Chondrocyte (in vitro differentiated cells): Measurements from ENCODE around the gene KIAA1549. TPM values are rescaled to one million over a fixed set of nuclear protein-coding genes. Genes with fewer than 3 reads are reported as not detected.

Experiments
- DNase-seq: peaks from one replicate; pipeline ENCODE4 v3.0.0; 2021; ENCODE audit warnings: mixed read lengths, low spot score
- H3K27ac Mint-ChIP-seq: one replicate; pipeline ENCODE4 v1.8.0; 2021; ENCODE audit warnings: mild to moderate bottlenecking, moderate library complexity, mixed read lengths; ENCODE audit not compliant: unreplicated experiment
- H3K27me3 Mint-ChIP-seq: 2 replicates; pipeline ENCODE4 v1.8.0; 2021; ENCODE audit warnings: low read depth, mixed read lengths
- H3K36me3 Mint-ChIP-seq: 2 replicates; pipeline ENCODE4 v1.8.0; 2021; ENCODE audit warnings: low read depth, mixed read lengths
- H3K4me1 Mint-ChIP-seq: 2 replicates; pipeline ENCODE4 v1.8.0; 2021; ENCODE audit warnings: low read depth, mild to moderate bottlenecking, mixed read lengths
- H3K4me3 Mint-ChIP-seq: one replicate; pipeline ENCODE4 v1.8.0; 2021; ENCODE audit warnings: mild to moderate bottlenecking, moderate library complexity, mixed read lengths; ENCODE audit not compliant: unreplicated experiment
- H3K9me3 Mint-ChIP-seq: 2 replicates; pipeline ENCODE4 v1.8.0; 2021; ENCODE audit warnings: low read depth, mixed read lengths
- total RNA-seq: library from RNA; stranded (reverse); gene quantifications from 3 replicates; pipeline ENCODE4 v1.2.1, GENCODE V29; 2021
- TF ChIP-seq, protein P1 (sequence below): fragments of 200-600 bp; sonication (generic); IDR thresholded peaks from 2 replicates; pipeline ENCODE4 v1.5.0; 2021; ENCODE audit warnings: antibody characterized with exemption, mild to moderate bottlenecking, moderate library complexity

KIAA1549 gene
- total RNA-seq, 1 donor from 2014 or later = 9.2 TPM

DNA sequence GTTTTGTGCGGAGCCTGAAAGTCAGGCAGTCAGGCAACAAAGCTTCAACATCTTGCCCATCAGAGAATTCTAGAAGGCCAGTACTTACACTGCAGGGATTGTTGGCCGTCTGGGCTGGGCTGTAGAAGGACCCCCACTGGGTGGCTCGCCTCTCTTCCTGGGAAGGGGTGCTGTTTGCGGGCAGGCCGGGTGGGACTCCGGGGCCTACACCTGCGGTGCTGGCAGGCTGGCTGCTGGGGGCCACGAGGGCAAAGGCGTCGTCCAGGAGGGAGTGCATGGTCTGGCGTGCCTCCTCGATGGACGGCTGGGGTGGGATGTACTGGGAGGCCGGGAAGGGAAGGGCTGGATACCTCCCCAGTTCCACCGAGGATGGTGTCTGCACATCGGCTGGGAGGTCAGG is 120.1 kb downstream of the KIAA1549 start:
- DNase-seq = no peak
- TF ChIP-seq, protein P1, sequence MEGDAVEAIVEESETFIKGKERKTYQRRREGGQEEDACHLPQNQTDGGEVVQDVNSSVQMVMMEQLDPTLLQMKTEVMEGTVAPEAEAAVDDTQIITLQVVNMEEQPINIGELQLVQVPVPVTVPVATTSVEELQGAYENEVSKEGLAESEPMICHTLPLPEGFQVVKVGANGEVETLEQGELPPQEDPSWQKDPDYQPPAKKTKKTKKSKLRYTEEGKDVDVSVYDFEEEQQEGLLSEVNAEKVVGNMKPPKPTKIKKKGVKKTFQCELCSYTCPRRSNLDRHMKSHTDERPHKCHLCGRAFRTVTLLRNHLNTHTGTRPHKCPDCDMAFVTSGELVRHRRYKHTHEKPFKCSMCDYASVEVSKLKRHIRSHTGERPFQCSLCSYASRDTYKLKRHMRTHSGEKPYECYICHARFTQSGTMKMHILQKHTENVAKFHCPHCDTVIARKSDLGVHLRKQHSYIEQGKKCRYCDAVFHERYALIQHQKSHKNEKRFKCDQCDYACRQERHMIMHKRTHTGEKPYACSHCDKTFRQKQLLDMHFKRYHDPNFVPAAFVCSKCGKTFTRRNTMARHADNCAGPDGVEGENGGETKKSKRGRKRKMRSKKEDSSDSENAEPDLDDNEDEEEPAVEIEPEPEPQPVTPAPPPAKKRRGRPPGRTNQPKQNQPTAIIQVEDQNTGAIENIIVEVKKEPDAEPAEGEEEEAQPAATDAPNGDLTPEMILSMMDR = no peak
- Mint-ChIP-seq H3K36me3 (peaks cover 32% of the 10 kb centered on the region), H3K27me3 (no peaks in the 10 kb centered on the region), H3K4me1 (peaks cover 22% of the 10 kb centered on the region), H3K27ac (no peak overlapping the region), H3K9me3 (peaks cover 20% of the 10 kb centered on the region), H3K4me3 (no peak overlapping the region)

DNA sequence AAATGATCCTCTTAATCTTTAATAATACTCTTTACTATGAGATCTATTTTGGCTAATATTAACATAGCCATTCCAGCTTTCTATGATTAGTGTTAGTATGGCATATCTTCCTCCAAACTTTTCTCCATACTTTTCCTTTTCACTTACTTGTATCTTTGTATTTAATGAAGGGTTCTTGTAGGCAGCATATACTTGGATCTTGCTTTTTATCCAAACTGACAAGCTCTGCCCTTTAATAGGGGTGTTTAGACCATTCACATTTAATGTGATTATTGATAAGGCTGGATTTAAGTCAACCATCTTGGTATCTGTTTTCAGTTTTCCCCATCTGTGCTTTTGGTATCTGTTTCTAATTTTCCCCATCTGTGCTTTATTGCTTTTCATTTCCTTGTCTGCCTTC is 123.5 kb downstream of the KIAA1549 start:
- H3K36me3 Mint-ChIP-seq = peaks cover 36% of the 10 kb centered on the region
- TF ChIP-seq, protein P1 = no peak
- H3K27me3 Mint-ChIP-seq = no peaks in the 10 kb centered on the region
- no peaks in the 10 kb centered on the region for H3K4me1 Mint-ChIP-seq
- H3K9me3 Mint-ChIP-seq = peaks cover 20% of the 10 kb centered on the region
- no peak overlapping the region for H3K27ac Mint-ChIP-seq
- DNase-seq = no peak
- H3K4me3 Mint-ChIP-seq = no peak overlapping the region

DNA sequence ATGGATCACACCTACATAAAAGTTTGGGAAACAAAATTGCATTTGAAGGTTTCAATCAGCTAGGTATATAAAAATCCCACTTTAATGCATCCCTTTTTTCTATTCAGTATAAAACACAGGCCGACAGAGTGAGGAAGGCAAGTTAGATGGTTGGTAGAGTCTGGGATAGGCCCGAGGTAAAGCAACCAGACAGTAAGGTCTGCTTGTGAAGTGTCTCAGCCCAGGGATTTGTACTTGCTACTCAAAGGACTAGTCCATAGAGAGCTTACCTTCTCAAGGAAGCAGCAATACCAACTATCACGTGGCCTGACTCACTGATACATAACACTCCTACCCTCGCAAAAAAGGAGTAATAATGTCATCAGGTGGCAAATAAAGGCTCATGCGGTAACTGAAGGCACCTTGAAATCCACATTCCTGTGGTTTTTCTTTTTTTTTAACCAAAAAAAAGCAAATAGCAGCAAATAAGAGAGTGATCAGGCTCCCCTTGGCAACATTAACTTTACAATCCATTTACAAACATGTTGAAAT is 127.0 kb downstream of the KIAA1549 start:
- peaks cover 26% of the 10 kb centered on the region for H3K9me3 Mint-ChIP-seq
- no peaks in the 10 kb centered on the region for H3K27me3 Mint-ChIP-seq
- TF ChIP-seq, protein P1 = no peak
- H3K4me3 Mint-ChIP-seq = no peak overlapping the region
- DNase-seq = no peak
- no peak overlapping the region for H3K27ac Mint-ChIP-seq
- H3K36me3 Mint-ChIP-seq = peaks cover 32% of the 10 kb centered on the region
- peaks cover 1% of the 10 kb centered on the region for H3K4me1 Mint-ChIP-seq

DNA sequence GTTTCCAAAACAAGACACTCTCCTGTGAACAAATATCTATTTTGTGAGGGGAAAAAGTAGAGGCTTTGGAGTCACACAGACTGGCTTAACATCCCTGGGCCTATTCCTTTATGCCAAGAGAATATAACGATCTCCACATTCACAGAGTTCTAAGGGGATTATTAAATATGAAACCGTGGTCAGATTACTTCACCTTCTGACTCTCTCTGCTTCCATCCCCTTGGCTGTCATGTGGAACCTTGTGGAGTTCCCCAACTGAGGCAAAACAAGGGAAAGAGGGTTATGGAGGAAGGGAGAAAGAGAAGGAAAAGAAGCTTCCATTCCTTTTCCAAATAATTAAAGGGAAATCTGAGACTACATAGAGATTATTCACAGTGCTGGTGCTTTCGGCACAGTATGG is 127.7 kb downstream of the KIAA1549 start:
- Mint-ChIP-seq H3K36me3 (peaks cover 31% of the 10 kb centered on the region), H3K9me3 (peaks cover 26% of the 10 kb centered on the region), H3K27me3 (no peaks in the 10 kb centered on the region), H3K4me1 (peaks cover 8% of the 10 kb centered on the region), H3K27ac (no peak overlapping the region), H3K4me3 (no peak overlapping the region)
- TF ChIP-seq, protein P1 = no peak
- DNase-seq = no peak

DNA sequence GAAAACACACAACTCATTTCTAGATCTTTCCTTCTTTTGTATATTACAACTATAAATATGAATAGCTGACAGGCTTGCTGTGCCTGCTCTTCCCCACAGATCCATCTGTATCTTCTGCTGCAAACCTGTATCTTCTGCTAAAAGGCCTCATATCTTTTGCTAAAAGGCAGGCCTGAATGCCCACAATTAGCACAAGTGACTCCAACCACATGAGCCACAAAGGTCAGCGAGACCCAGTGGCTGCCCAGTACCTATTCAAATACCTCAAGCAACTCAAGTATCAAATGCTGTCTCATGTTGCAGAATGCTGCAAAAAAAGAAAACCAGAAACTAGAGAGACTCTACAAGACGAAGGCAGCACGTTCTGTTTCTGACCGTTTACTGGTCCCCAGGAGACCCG is 128.7 kb downstream of the KIAA1549 start:
- H3K36me3 Mint-ChIP-seq = peaks cover 22% of the 10 kb centered on the region
- TF ChIP-seq, protein P1 = no peak
- H3K27me3 Mint-ChIP-seq = no peaks in the 10 kb centered on the region

More for the DNA sequence above, 128.7 kb downstream of the KIAA1549 start:
- H3K9me3 Mint-ChIP-seq = peaks cover 17% of the 10 kb centered on the region
- H3K27ac Mint-ChIP-seq = no peak overlapping the region
- no peak overlapping the region for H3K4me3 Mint-ChIP-seq
- no peak for DNase-seq
- peaks cover 18% of the 10 kb centered on the region for H3K4me1 Mint-ChIP-seq
